SJSA1 (cell line): ENCODE data around the gene DNAH6. TPM values are rescaled to one million over a fixed set of nuclear protein-coding genes. Genes with fewer than 3 reads are reported as not detected.
"Not testable (repeated sequence)": the region's sequence is repeated elsewhere in the genome, so short reads cannot be mapped to it uniquely, and the experiment has no call there.

Experiments used
- DNase-seq, 2 experiments: peaks; one replicate each; pipeline ENCODE4 v3.0.0-alpha.2; 2015 to 2020; ENCODE audit warnings: low spot score in 2 of 2, low read depth in 1 of 2
- H3K27ac ChIP-seq: fragments of 250-450 bp; sonication (Bioruptor Pico); 2 replicates; pipeline ENCODE4 v1.5.1; 2020; ENCODE audit warnings: mild to moderate bottlenecking, moderate library complexity
- H3K27me3 ChIP-seq: fragments of 250-450 bp; sonication (Bioruptor Pico); replicated peaks from 2 replicates; pipeline ENCODE4 v1.5.1; 2020; ENCODE audit warnings: mild to moderate bottlenecking, moderate library complexity
- H3K36me3 ChIP-seq: fragments of 250-450 bp; sonication (Bioruptor Pico); 2 replicates; pipeline ENCODE4 v1.5.1; 2020; ENCODE audit warnings: mild to moderate bottlenecking
- H3K4me1 ChIP-seq: fragments of 250-450 bp; sonication (Bioruptor Pico); replicated peaks from 2 replicates; pipeline ENCODE4 v1.6.1; 2021; ENCODE audit warnings: mild to moderate bottlenecking
- H3K4me3 ChIP-seq: fragments of 250-450 bp; sonication (Bioruptor Pico); 2 replicates; pipeline ENCODE4 v1.5.1; 2020; ENCODE audit warnings: mild to moderate bottlenecking
- H3K9me3 ChIP-seq: fragments of 250-450 bp; sonication (Bioruptor Pico); replicated peaks from 2 replicates; pipeline ENCODE4 v1.5.1; 2020; ENCODE audit warnings: mild to moderate bottlenecking
- total RNA-seq: library from RNA; depleted of rRNA; stranded (reverse); fragments of >200 nt; shearing (Covaris generic); gene quantifications from 2 replicates; pipeline ENCODE4 v1.2.3, GENCODE V29; 2014

DNAH6 gene
- total RNA-seq, 1 experiment from 2014 or later, result 0.58 TPM

GRCh38 chr2:84532291-84532690 lies 16.0 kb downstream of the DNAH6 start:
- H3K4me3 ChIP-seq, result no peak overlapping the region
- H3K27me3 ChIP-seq, result no peaks in the 10 kb centered on the region
- no peaks in the 10 kb centered on the region for H3K4me1 ChIP-seq
- no peaks in the 10 kb centered on the region for H3K9me3 ChIP-seq
- DNase-seq, result no peak
- no peak overlapping the region for H3K27ac ChIP-seq
- H3K36me3 ChIP-seq, result no peaks in the 10 kb centered on the region

- Histone ChIP-seq H3K27ac (no peak overlapping the region), H3K9me3 (no peaks in the 10 kb centered on the region), H3K4me1 (no peaks in the 10 kb centered on the region), H3K36me3 (no peaks in the 10 kb centered on the region), H3K4me3 (no peak overlapping the region), H3K27me3 (no peaks in the 10 kb centered on the region)
- DNase-seq, result no peak
Measured at GRCh38 chr2:84534225-84534624, 17.9 kb downstream of the DNAH6 start.

GRCh38 chr2:84537251-84537650 lies 21.0 kb downstream of the DNAH6 start:
- Histone ChIP-seq H3K9me3 (no peaks in the 10 kb centered on the region), H3K4me3 (no peak overlapping the region), H3K27me3 (no peaks in the 10 kb centered on the region), H3K4me1 (no peaks in the 10 kb centered on the region), H3K36me3 (no peaks in the 10 kb centered on the region), H3K27ac (no peak overlapping the region)
- DNase-seq, result no peak

- no peak overlapping the region for H3K4me3 ChIP-seq
- H3K36me3 ChIP-seq, result no peaks in the 10 kb centered on the region
- DNase-seq, result no peak
Measured at GRCh38 chr2:84539729-84540128, 23.4 kb downstream of the DNAH6 start.

GRCh38 chr2:84545005-84545404 lies 28.7 kb downstream of the DNAH6 start:
- DNase-seq, result no peak
- Histone ChIP-seq H3K4me3 (no peak overlapping the region), H3K27me3 (no peaks in the 10 kb centered on the region), H3K36me3 (no peaks in the 10 kb centered on the region), H3K9me3 (no peaks in the 10 kb centered on the region), H3K27ac (no peak overlapping the region), H3K4me1 (no peaks in the 10 kb centered on the region)

More at GRCh38 chr2:84539729-84540128, 23.4 kb downstream of the DNAH6 start:
- H3K4me1 ChIP-seq, result no peaks in the 10 kb centered on the region
- H3K27ac ChIP-seq, result no peak overlapping the region
- H3K27me3 ChIP-seq, result no peaks in the 10 kb centered on the region
- H3K9me3 ChIP-seq, result no peaks in the 10 kb centered on the region

GRCh38 chr2:84546551-84546950 lies 30.3 kb downstream of the DNAH6 start:
- no peak for DNase-seq
- no peaks in the 10 kb centered on the region for H3K4me1 ChIP-seq
- no peaks in the 10 kb centered on the region for H3K36me3 ChIP-seq
- H3K27me3 ChIP-seq, result no peaks in the 10 kb centered on the region
- H3K9me3 ChIP-seq, result no peaks in the 10 kb centered on the region
- no peak overlapping the region for H3K4me3 ChIP-seq
- no peak overlapping the region for H3K27ac ChIP-seq

- Histone ChIP-seq H3K9me3 (no peaks in the 10 kb centered on the region), H3K27me3 (no peaks in the 10 kb centered on the region), H3K4me3 (no peak overlapping the region), H3K36me3 (no peaks in the 10 kb centered on the region), H3K27ac (no peak overlapping the region), H3K4me1 (no peaks in the 10 kb centered on the region)
- no peak for DNase-seq
Measured at GRCh38 chr2:84548303-84548702, 32.0 kb downstream of the DNAH6 start.

- Histone ChIP-seq H3K4me3 (no peak overlapping the region), H3K27me3 (no peaks in the 10 kb centered on the region), H3K36me3 (no peaks in the 10 kb centered on the region), H3K4me1 (0 out of 2 replicates have a peak, but pooled peaks cover 3% of the 10 kb centered on the region), H3K9me3 (no peaks in the 10 kb centered on the region), H3K27ac (no peak overlapping the region)
- DNase-seq, result no peak
Measured at GRCh38 chr2:84550916-84551315, 34.6 kb downstream of the DNAH6 start.

GRCh38 chr2:84551526-84551925 lies 35.2 kb downstream of the DNAH6 start:
- not testable (repeated sequence) for H3K36me3 ChIP-seq, H3K4me3 ChIP-seq, H3K9me3 ChIP-seq, DNase-seq, H3K27me3 ChIP-seq, H3K4me1 ChIP-seq, H3K27ac ChIP-seq

GRCh38 chr2:84556190-84556589 lies 39.9 kb downstream of the DNAH6 start:
- no peaks in the 10 kb centered on the region for H3K27me3 ChIP-seq
- H3K9me3 ChIP-seq, result no peaks in the 10 kb centered on the region
- no peaks in the 10 kb centered on the region for H3K36me3 ChIP-seq
- no peak overlapping the region for H3K27ac ChIP-seq
- no peak for DNase-seq
- no peak overlapping the region for H3K4me3 ChIP-seq
- H3K4me1 ChIP-seq, result 0 out of 2 replicates have a peak, but pooled peaks cover 3% of the 10 kb centered on the region

GRCh38 chr2:84559838-84560237 lies 43.5 kb downstream of the DNAH6 start:
- H3K27me3 ChIP-seq, result no peaks in the 10 kb centered on the region
- 0 out of 2 replicates have a peak, but pooled peaks cover 3% of the 10 kb centered on the region for H3K4me1 ChIP-seq
- H3K27ac ChIP-seq, result no peak overlapping the region
- H3K4me3 ChIP-seq, result no peak overlapping the region
- H3K36me3 ChIP-seq, result no peaks in the 10 kb centered on the region
- H3K9me3 ChIP-seq, result no peaks in the 10 kb centered on the region
- no peak for DNase-seq

GRCh38 chr2:84579661-84580060 lies 63.4 kb downstream of the DNAH6 start:
- H3K4me3 ChIP-seq, result no peak overlapping the region
- no peaks in the 10 kb centered on the region for H3K9me3 ChIP-seq
- no peak overlapping the region for H3K27ac ChIP-seq
- no peaks in the 10 kb centered on the region for H3K36me3 ChIP-seq
- H3K27me3 ChIP-seq, result no peaks in the 10 kb centered on the region
- DNase-seq, result no peak
- H3K4me1 ChIP-seq, result no peaks in the 10 kb centered on the region

GRCh38 chr2:84603911-84604310 lies 87.6 kb downstream of the DNAH6 start:
- Histone ChIP-seq H3K9me3 (no peaks in the 10 kb centered on the region), H3K27ac (no peak overlapping the region)
- no peak for DNase-seq

GRCh38 chr2:84613082-84613481 lies 96.8 kb downstream of the DNAH6 start:
- no peak for DNase-seq
- Histone ChIP-seq H3K4me3 (no peak overlapping the region), H3K36me3 (no peaks in the 10 kb centered on the region), H3K4me1 (no peaks in the 10 kb centered on the region), H3K9me3 (no peaks in the 10 kb centered on the region), H3K27me3 (no peaks in the 10 kb centered on the region), H3K27ac (no peak overlapping the region)

More at GRCh38 chr2:84603911-84604310, 87.6 kb downstream of the DNAH6 start:
- Histone ChIP-seq H3K36me3 (no peaks in the 10 kb centered on the region), H3K4me1 (no peaks in the 10 kb centered on the region), H3K27me3 (no peaks in the 10 kb centered on the region), H3K4me3 (no peak overlapping the region)

- DNase-seq, result no peak
Measured at GRCh38 chr2:84619794-84620371, 103.6 kb downstream of the DNAH6 start.

More at GRCh38 chr2:84619794-84620371, 103.6 kb downstream of the DNAH6 start:
- no peaks in the 10 kb centered on the region for H3K4me1 ChIP-seq
- H3K27me3 ChIP-seq, result no peaks in the 10 kb centered on the region
- H3K9me3 ChIP-seq, result no peaks in the 10 kb centered on the region
- no peaks in the 10 kb centered on the region for H3K36me3 ChIP-seq
- H3K4me3 ChIP-seq, result no peak overlapping the region
- H3K27ac ChIP-seq, result no peak overlapping the region
